SK-N-DZ (cell line): ENCODE data around the gene TMEM217.
"Not testable (repeated sequence)": the region's sequence is repeated elsewhere in the genome, so short reads cannot be mapped to it uniquely, and the experiment has no call there.

ENCODE experiments used
- DNase-seq: peaks from one replicate; pipeline ENCODE4 v3.0.0-alpha.2; 2015; ENCODE audit warnings: low spot score

TMEM217 gene

GRCh38 chr6:37218511-37218910 is 39.4 kb downstream of the TMEM217 start:
- no peak for DNase-seq

- no peak for DNase-seq
These were observed 39.9 kb downstream of the TMEM217 start for GRCh38 chr6:37218061-37218460.

- DNase-seq = no peak
These were observed 45.7 kb downstream of the TMEM217 start for GRCh38 chr6:37212268-37212667.

- peak; percentile 82 for DNase-seq
These were observed 47.5 kb downstream of the TMEM217 start for GRCh38 chr6:37210313-37210968.

- no peak for DNase-seq
These were observed 48.3 kb downstream of the TMEM217 start for GRCh38 chr6:37209461-37210205.

- no peak for DNase-seq
These were observed 49.2 kb downstream of the TMEM217 start for GRCh38 chr6:37208793-37209192.

GRCh38 chr6:37207903-37208456 is 50.0 kb downstream of the TMEM217 start:
- peak; percentile 80 for DNase-seq

GRCh38 chr6:37206622-37207021 is 51.3 kb downstream of the TMEM217 start:
- no peak for DNase-seq

GRCh38 chr6:37205997-37206340 is 52.0 kb downstream of the TMEM217 start:
- DNase-seq = no peak

- no peak for DNase-seq
These were observed 52.6 kb downstream of the TMEM217 start for GRCh38 chr6:37205175-37205996.

GRCh38 chr6:37204014-37204751 is 53.8 kb downstream of the TMEM217 start:
- DNase-seq = no peak

GRCh38 chr6:37202788-37203491 is 55.0 kb downstream of the TMEM217 start:
- no peak for DNase-seq

- no peak for DNase-seq
These were observed 56.2 kb downstream of the TMEM217 start for GRCh38 chr6:37201726-37202125.

GRCh38 chr6:37200085-37200484 is 57.9 kb downstream of the TMEM217 start:
- DNase-seq = no peak

- not testable (repeated sequence) for DNase-seq
These were observed 61.5 kb downstream of the TMEM217 start for GRCh38 chr6:37196451-37196850.

GRCh38 chr6:37194886-37195285 is 63.1 kb downstream of the TMEM217 start:
- DNase-seq = not testable (repeated sequence)

GRCh38 chr6:37192666-37193065 is 65.3 kb downstream of the TMEM217 start:
- DNase-seq = no peak

- DNase-seq = no peak
These were observed 67.8 kb downstream of the TMEM217 start for GRCh38 chr6:37190159-37190535.

- no peak for DNase-seq
These were observed 68.9 kb downstream of the TMEM217 start for GRCh38 chr6:37188962-37189510.

GRCh38 chr6:37187321-37188022 is 70.5 kb downstream of the TMEM217 start:
- DNase-seq = no peak
